ENCODE data around the gene NKX1-1.
"Not testable (repeated sequence)": the region's sequence is repeated elsewhere in the genome, so short reads cannot be mapped to it uniquely, and the experiment has no call there.

The NKX1-1 gene

GRCh38 chr4:1403591-1404572, 2.4 kb downstream of the NKX1-1 start:
- DNase-seq: no peak

GRCh38 chr4:1403177-1403583, 3.1 kb downstream of the NKX1-1 start:
- no peak for DNase-seq

- no peak for DNase-seq
Observed at GRCh38 chr4:1402516-1403091, 3.6 kb downstream of the NKX1-1 start.

- no peak for DNase-seq
Observed at GRCh38 chr4:1402021-1402515, 4.2 kb downstream of the NKX1-1 start.

- no peak for DNase-seq
Observed at GRCh38 chr4:1401409-1402020, 4.7 kb downstream of the NKX1-1 start.

- DNase-seq: no peak
Observed at GRCh38 chr4:1400831-1401408, 5.3 kb downstream of the NKX1-1 start.

GRCh38 chr4:1400191-1400805, 5.9 kb downstream of the NKX1-1 start:
- DNase-seq: no peak

- DNase-seq: no peak
Observed at GRCh38 chr4:1399508-1400190, 6.6 kb downstream of the NKX1-1 start.

- DNase-seq: no peak
Observed at GRCh38 chr4:1398681-1399507, 7.3 kb downstream of the NKX1-1 start.

GRCh38 chr4:1396806-1397455, 9.3 kb downstream of the NKX1-1 start:
- no peak for DNase-seq

GRCh38 chr4:1395941-1396805, 10.1 kb downstream of the NKX1-1 start:
- DNase-seq: no peak

- not testable (repeated sequence) for DNase-seq
Observed at GRCh38 chr4:1395389-1395820, 10.8 kb downstream of the NKX1-1 start.

- DNase-seq: not testable (repeated sequence)
Observed at GRCh38 chr4:1394554-1395388, 11.5 kb downstream of the NKX1-1 start.

GRCh38 chr4:1393866-1394265, 12.4 kb downstream of the NKX1-1 start:
- DNase-seq: no peak

- DNase-seq: not testable (repeated sequence)
Observed at GRCh38 chr4:1393363-1393762, 12.9 kb downstream of the NKX1-1 start.

GRCh38 chr4:1385373-1386340, 20.6 kb downstream of the NKX1-1 start:
- no peak for DNase-seq

- DNase-seq: no peak
Observed at GRCh38 chr4:1384675-1385372, 21.4 kb downstream of the NKX1-1 start.

Measured in CD4-positive, alpha-beta T cell treated with Interleukin-6 for 4 hours (primary cell).